ENCODE data around the gene PCDHB13. TPM values are rescaled to one million over a fixed set of nuclear protein-coding genes. Genes with fewer than 3 reads are reported as not detected.
A peak's percentile ranks its signal among the peaks of the same experiment; 100 is the strongest.
"Not testable (repeated sequence)": the region's sequence is repeated elsewhere in the genome, so short reads cannot be mapped to it uniquely, and the experiment has no call there.

PCDHB13 gene
- 1 to 10 TPM; 1.8 to 4.1 (median 2.5) TPM for total RNA-seq

DNA sequence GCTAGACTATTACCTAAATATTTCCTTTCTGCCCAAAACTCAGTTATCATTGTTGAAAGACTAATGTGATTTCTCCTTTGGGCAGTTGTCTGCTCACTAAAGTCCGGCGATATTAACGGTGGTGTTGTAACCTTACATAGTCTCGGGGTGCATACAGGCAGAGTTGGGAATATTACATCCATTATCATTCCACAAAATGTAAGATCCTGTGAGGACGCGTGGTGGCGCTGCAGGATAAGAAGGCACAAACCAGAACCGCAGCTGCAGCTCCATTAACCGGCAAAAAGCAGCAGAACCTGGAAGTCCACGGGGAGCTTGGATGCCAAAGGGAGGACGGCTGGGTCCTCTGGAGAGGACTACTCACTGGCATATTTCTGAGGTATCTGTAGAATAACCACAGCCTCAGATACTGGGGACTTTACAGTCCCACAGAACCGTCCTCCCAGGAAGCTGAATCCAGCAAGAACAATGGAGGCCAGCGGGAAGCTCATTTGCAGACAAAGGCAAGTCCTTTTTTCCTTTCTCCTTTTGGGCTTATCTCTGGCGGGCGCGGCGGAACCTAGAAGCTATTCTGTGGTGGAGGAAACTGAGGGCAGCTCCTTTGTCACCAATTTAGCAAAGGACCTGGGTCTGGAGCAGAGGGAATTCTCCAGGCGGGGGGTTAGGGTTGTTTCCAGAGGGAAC, at the start of gene PCDHB13:
TSS of gene PCDHB13 (plus strand) at position 264 of the 684 bp plus-strand sequence. CDS start at position 469, 205 bp downstream.
- intact Hi-C loops (cut with DNase I; ENCODE audit: low total_unique reads); H3K4me1 ChIP-seq; H3K27ac ChIP-seq; H3K36me3 ChIP-seq; H3K4me3 ChIP-seq; H3K27me3 ChIP-seq: not testable (repeated sequence)
- peak; percentile 50 for DNase-seq
- peaks cover 20 to 64% of the 10 kb centered on the region in 2 donors for H3K9me3 ChIP-seq
- TF ChIP-seq, protein P1, sequence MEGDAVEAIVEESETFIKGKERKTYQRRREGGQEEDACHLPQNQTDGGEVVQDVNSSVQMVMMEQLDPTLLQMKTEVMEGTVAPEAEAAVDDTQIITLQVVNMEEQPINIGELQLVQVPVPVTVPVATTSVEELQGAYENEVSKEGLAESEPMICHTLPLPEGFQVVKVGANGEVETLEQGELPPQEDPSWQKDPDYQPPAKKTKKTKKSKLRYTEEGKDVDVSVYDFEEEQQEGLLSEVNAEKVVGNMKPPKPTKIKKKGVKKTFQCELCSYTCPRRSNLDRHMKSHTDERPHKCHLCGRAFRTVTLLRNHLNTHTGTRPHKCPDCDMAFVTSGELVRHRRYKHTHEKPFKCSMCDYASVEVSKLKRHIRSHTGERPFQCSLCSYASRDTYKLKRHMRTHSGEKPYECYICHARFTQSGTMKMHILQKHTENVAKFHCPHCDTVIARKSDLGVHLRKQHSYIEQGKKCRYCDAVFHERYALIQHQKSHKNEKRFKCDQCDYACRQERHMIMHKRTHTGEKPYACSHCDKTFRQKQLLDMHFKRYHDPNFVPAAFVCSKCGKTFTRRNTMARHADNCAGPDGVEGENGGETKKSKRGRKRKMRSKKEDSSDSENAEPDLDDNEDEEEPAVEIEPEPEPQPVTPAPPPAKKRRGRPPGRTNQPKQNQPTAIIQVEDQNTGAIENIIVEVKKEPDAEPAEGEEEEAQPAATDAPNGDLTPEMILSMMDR (IDR thresholded peaks at IDR 0.05) = peak; percentile 19 to 52 (median 29)
- in situ Hi-C loops (cut with MboI; ENCODE audit: low pct_ligation_motif_present in 1 of 4, low pct_unique_long_range_greater_than_20kb in 1 of 4, low sequenced_read_pairs in 3 of 4) = loop anchor here (25.0 kb wide), 2 partner anchors 174 to 349 kb away; partner anchors contain the start of genes PCDHGA7 (in 1 of the 4), PCDHGA8 (in 1 of the 4), PCDHGB4 (in 1 of the 4) and PCDHGB5 (in 1 of the 4)
- 33 to 36% methylated on average over 4 to 15 of the region's 18 CpGs for WGBS, 2 donors (ENCODE audit: low coverage in 1 of 2)

DNA sequence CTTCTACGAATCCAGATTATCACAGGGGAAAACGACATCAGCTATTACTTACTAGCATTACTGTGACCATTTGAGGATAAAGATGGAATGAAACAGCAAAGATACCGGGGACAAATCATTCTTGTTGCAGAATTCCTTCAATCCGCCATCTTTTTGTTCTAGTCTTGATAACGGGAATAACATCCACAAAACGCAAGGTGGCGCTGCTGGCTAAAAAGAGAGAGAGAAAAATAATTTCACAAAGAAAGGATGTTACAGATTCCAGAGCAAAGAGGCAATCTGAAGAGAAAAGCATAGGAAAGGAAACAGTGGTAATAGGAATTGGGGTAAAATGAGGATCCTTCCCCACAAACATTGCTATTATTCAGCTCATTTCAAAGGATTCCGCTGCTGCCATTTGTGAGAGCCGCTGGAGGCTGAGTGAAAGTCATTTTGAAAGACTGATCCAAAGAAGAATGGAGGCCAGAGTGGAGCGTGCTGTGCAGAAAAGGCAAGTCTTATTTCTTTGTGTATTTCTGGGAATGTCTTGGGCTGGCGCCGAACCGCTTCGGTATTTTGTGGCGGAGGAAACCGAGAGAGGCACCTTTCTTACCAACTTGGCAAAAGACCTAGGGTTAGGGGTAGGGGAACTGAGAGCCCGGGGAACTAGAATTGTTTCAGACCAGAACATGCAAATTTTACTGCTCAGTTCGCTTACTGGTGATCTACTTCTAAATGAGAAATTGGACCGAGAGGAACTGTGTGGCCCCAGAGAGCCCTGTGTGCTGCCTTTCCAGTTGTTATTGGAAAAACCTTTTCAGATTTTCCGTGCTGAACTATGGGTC, 41.1 kb upstream of the PCDHB13 start, which contains the start of gene PCDHB7:
TSS of gene PCDHB7 (plus strand) at position 264 of the 824 bp plus-strand sequence. CDS start at position 456, 192 bp downstream.
- Histone ChIP-seq H3K36me3 (no peaks in the 10 kb centered on the region), H3K9me3 (peaks cover 25 to 35% of the 10 kb centered on the region in 2 donors), H3K27me3 (peaks cover 12% of the 10 kb centered on the region), H3K27ac (no peak within 1 kb of the TSS), H3K4me3 (peak within 1 kb of the TSS in 1 of 4 donors; percentile 15), H3K4me1 (no peaks in the 10 kb centered on the region)
- 35 to 49% methylated on average over 11 to 20 of the region's 20 CpGs for WGBS, 2 donors (ENCODE audit: low coverage in 1 of 2)
- no peak for DNase-seq
- no peak for TF ChIP-seq EP300 (IDR thresholded peaks at IDR 0.05; ENCODE audit: low read depth)
- TF ChIP-seq POLR2A (IDR thresholded peaks at IDR 0.05) = no peak
- TF ChIP-seq, protein P1 (IDR thresholded peaks at IDR 0.05) = peak in 2 of 5 experiments; percentile 15 to 25
- no peak for TF ChIP-seq POLR2AphosphoS5 (IDR thresholded peaks at IDR 0.05)
- in situ Hi-C loops (cut with MboI; ENCODE audit: low pct_ligation_motif_present in 1 of 4, low pct_unique_long_range_greater_than_20kb in 1 of 4, low sequenced_read_pairs in 3 of 4) = no loop called here
- intact Hi-C loops (cut with DNase I; ENCODE audit: low total_unique reads) = no loop called here

DNA sequence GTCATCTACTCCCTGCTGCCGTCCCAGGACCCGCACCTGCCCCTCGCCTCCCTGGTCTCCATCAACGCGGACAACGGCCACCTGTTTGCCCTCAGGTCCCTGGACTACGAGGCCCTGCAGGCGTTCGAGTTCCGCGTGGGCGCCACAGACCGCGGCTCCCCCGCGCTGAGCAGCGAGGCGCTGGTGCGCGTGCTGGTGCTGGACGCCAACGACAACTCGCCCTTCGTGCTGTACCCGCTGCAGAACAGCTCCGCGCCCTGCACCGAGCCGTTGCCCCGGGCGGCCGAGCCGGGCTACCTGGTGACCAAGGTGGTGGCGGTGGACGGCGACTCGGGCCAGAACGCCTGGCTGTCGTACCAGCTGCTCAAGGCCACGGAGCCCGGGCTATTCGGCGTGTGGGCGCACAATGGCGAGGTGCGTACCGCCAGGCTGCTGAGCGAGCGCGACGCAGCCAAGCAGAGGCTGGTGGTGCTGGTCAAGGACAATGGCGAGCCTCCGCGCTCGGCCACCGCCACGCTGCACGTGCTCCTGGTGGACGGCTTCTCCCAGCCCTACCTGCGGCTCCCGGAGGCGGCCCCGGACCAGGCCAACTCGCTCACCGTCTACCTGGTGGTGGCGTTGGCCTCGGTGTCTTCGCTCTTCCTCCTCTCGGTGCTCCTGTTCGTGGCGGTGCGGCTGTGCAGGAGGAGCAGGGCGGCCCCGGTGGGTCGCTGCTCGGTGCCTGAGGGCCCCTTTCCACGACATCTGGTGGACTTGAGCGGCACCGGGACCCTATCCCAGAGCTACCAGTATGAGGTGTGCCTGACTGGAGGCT, 39.2 kb upstream of the PCDHB13 start:
- intact Hi-C loops (cut with DNase I; ENCODE audit: low total_unique reads); H3K4me3 ChIP-seq; H3K27ac ChIP-seq; in situ Hi-C loops (cut with MboI; ENCODE audit: low pct_ligation_motif_present in 1 of 4, low pct_unique_long_range_greater_than_20kb in 1 of 4, low sequenced_read_pairs in 3 of 4); H3K4me1 ChIP-seq; DNase-seq; H3K36me3 ChIP-seq: not testable (repeated sequence)
- Histone ChIP-seq H3K9me3 (peaks cover 30 to 34% of the 10 kb centered on the region in 2 donors), H3K27me3 (peaks cover 18% of the 10 kb centered on the region)
- 73 to 80% methylated on average over 10 to 66 of the region's 79 CpGs for WGBS, 2 donors (ENCODE audit: low coverage in 1 of 2)

DNA sequence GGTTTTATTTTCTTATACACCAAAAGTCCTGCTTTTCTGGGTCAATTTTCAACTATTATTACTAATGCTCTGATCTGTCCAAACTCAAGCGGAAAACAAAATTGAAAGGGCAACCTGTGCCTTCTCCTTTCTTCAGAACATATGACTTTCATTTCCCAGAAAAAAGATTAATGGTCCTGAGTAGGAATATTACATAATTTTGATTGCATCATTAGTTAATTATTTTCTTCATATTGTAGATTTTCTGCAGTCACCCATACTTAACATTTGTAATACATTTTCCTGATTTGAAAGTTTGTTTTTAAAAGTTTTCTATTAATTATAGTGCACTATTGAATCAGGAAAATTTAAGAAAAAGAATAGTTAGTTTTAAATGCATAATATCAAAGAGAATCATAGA, 37.8 kb upstream of the PCDHB13 start:
- intact Hi-C loops (cut with DNase I; ENCODE audit: low total_unique reads) = no loop called here
- in situ Hi-C loops (cut with MboI; ENCODE audit: low pct_ligation_motif_present in 1 of 4, low pct_unique_long_range_greater_than_20kb in 1 of 4, low sequenced_read_pairs in 3 of 4) = no loop called here
- DNase-seq = no peak
- Histone ChIP-seq H3K9me3 (peaks cover 30% of the 10 kb centered on the region in 2 donors), H3K27ac (no peak overlapping the region), H3K4me3 (no peak overlapping the region), H3K27me3 (peaks cover 18% of the 10 kb centered on the region), H3K36me3 (no peaks in the 10 kb centered on the region), H3K4me1 (no peaks in the 10 kb centered on the region)
- TF ChIP-seq EP300 (IDR thresholded peaks at IDR 0.05; ENCODE audit: low read depth) (no peak), POLR2AphosphoS5 (IDR thresholded peaks at IDR 0.05) (no peak), POLR2A (IDR thresholded peaks at IDR 0.05) (no peak)
- TF ChIP-seq, protein P1 (IDR thresholded peaks at IDR 0.05) = no peak
- WGBS, 2 donors (ENCODE audit: low coverage in 1 of 2) = 69 to 72% methylated on average over 1 of the region's 1 CpG

DNA sequence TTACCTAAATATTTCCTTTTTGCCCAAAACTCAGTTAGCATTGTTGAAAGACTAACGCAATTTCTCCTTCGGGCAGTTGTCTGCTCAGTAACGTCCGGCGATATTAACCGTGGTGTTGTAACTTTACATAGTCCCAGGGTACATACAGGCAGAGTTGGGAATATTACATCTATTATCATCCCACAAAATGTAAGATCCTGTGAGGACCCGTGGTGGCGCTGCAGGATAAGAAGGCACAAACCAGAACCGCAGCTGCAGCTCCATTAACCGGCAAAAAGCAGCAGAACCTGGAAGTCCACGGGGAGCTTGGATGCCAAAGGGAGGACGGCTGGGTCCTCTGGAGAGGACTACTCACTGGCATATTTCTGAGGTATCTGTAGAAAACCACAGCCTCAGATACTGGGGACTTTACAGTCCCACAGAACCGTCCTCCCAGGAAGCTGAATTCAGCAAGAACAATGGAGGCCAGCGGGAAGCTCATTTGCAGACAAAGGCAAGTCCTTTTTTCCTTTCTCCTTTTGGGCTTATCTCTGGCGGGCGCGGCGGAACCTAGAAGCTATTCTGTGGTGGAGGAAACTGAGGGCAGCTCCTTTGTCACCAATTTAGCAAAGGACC, 36.0 kb upstream of the PCDHB13 start, which contains the start of gene PCDHB8:
TSS of gene PCDHB8 (plus strand) at position 214 of the 615 bp plus-strand sequence. CDS start at position 459, 245 bp downstream.
- H3K9me3 ChIP-seq = peaks cover 30% of the 10 kb centered on the region in 2 donors
- WGBS, 2 donors (ENCODE audit: low coverage in 1 of 2) = 55 to 70% methylated on average over 7 to 14 of the region's 18 CpGs

DNA sequence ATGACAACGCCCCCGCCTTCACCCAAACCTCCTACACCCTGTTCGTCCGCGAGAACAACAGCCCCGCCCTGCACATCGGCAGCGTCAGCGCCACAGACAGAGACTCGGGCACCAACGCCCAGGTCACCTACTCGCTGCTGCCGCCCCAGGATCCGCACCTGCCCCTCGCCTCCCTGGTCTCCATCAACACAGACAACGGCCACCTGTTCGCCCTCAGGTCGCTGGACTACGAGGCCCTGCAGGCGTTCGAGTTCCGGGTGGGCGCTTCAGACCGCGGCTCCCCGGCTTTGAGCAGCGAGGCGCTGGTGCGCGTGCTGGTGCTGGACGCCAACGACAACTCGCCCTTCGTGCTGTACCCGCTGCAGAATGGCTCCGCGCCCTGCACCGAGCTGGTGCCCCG, 34.3 kb upstream of the PCDHB13 start:
- H3K27ac ChIP-seq; DNase-seq; H3K4me3 ChIP-seq; intact Hi-C loops (cut with DNase I; ENCODE audit: low total_unique reads); H3K36me3 ChIP-seq; H3K4me1 ChIP-seq; in situ Hi-C loops (cut with MboI; ENCODE audit: low pct_ligation_motif_present in 1 of 4, low pct_unique_long_range_greater_than_20kb in 1 of 4, low sequenced_read_pairs in 3 of 4): not testable (repeated sequence)
- peaks cover 25 to 37% of the 10 kb centered on the region in 2 donors for H3K9me3 ChIP-seq
- H3K27me3 ChIP-seq = peaks cover 18% of the 10 kb centered on the region
- WGBS, 2 donors (ENCODE audit: low coverage in 1 of 2) = 78 to 81% methylated on average over 7 to 38 of the region's 39 CpGs

More for the DNA sequence above, 36.0 kb upstream of the PCDHB13 start, which contains the start of gene PCDHB8:
- H3K4me3 ChIP-seq; H3K27ac ChIP-seq; H3K36me3 ChIP-seq; H3K4me1 ChIP-seq; DNase-seq; intact Hi-C loops (cut with DNase I; ENCODE audit: low total_unique reads); in situ Hi-C loops (cut with MboI; ENCODE audit: low pct_ligation_motif_present in 1 of 4, low pct_unique_long_range_greater_than_20kb in 1 of 4, low sequenced_read_pairs in 3 of 4): not testable (repeated sequence)
- H3K27me3 ChIP-seq = peaks cover 18% of the 10 kb centered on the region

Data from transverse colon (tissue), 4 donors.